HepG2 (cell line): ENCODE results near the gene PET100. TPM values are rescaled to one million over a fixed set of nuclear protein-coding genes. Genes with fewer than 3 reads are reported as not detected.

Experiments used
- AFF4 ChIP-seq: sonication (generic); formaldehyde crosslinking; IDR thresholded peaks from 2 replicates; pipeline ENCODE4 v1.4.0; 2020; ENCODE audit warnings: missing genetic modification reagents
- BRF2 ChIP-seq: sonication (generic); formaldehyde crosslinking; IDR thresholded peaks from 2 replicates; pipeline ENCODE4 v1.8.1; 2022; ENCODE audit warnings: mild to moderate bottlenecking, missing genetic modification reagents
- CENPBD1 ChIP-seq: sonication (generic); formaldehyde crosslinking; IDR thresholded peaks from 2 replicates; pipeline ENCODE4 v1.8.0; 2022; ENCODE audit warnings: missing genetic modification reagents, low read depth, mild to moderate bottlenecking, borderline replicate concordance
- HCFC1 ChIP-seq: fragments of 150-350 bp; IDR thresholded peaks from 2 replicates; pipeline ENCODE4 v1.6.1; 2014; ENCODE audit warnings: low read depth, low read length
- HDAC2 ChIP-seq: sonication (generic); formaldehyde crosslinking; IDR thresholded peaks from 2 replicates; pipeline ENCODE4 v1.4.0; 2020; ENCODE audit warnings: missing genetic modification reagents
- HMGA1 ChIP-seq: sonication (generic); formaldehyde crosslinking; conservative IDR thresholded peaks from 2 replicates; pipeline ENCODE4 v1.4.0; 2020; ENCODE audit warnings: missing genetic modification reagents
- HOXD1 ChIP-seq: sonication (generic); formaldehyde crosslinking; IDR thresholded peaks from 2 replicates; pipeline ENCODE4 v1.5.0; 2020; ENCODE audit warnings: missing genetic modification reagents
- JUND ChIP-seq: sonication (generic); formaldehyde crosslinking; IDR thresholded peaks from 2 replicates; pipeline ENCODE4 v1.8.0; 2022; ENCODE audit warnings: mild to moderate bottlenecking, missing genetic modification reagents
- MIER2 ChIP-seq: IDR thresholded peaks from 2 replicates; pipeline ENCODE4 v1.6.1; 2016; ENCODE audit warnings: missing biosample characterization, missing genetic modification reagents
- ONECUT2 ChIP-seq: sonication (generic); formaldehyde crosslinking; IDR thresholded peaks from 2 replicates; pipeline ENCODE4 v1.4.0; 2020; ENCODE audit warnings: missing genetic modification reagents
- POLR2AphosphoS5 ChIP-seq: IDR thresholded peaks from 2 replicates; pipeline ENCODE4 v1.6.1; 2012; ENCODE audit warnings: low read depth, low read length
- RBM39 ChIP-seq: fragments of 200-400 bp; formaldehyde crosslinking; IDR thresholded peaks from one replicate; pipeline ENCODE4 v1.6.1; 2018; ENCODE audit warnings: antibody characterized with exemption, mild to moderate bottlenecking, low read depth, low read length; ENCODE audit not compliant: poor library complexity, severe bottlenecking
- RNF2 ChIP-seq: fragments of 450-650 bp; conservative IDR thresholded peaks from 2 replicates; pipeline ENCODE4 v1.6.1; 2016; ENCODE audit warnings: low read depth
- YEATS4 ChIP-seq: sonication (generic); formaldehyde crosslinking; IDR thresholded peaks from 2 replicates; pipeline ENCODE4 v1.4.0; 2020; ENCODE audit warnings: missing genetic modification reagents, borderline replicate concordance
- ZBTB20 ChIP-seq: sonication (generic); formaldehyde crosslinking; IDR thresholded peaks from 2 replicates; pipeline ENCODE4 v1.8.1; 2023; ENCODE audit warnings: missing genetic modification reagents, low read depth, mild to moderate bottlenecking, borderline replicate concordance
- ZMYM4 ChIP-seq: sonication (generic); formaldehyde crosslinking; IDR thresholded peaks from 2 replicates; pipeline ENCODE4 v1.8.1; 2023; ENCODE audit warnings: mild to moderate bottlenecking, missing genetic modification reagents
- ZNF260 ChIP-seq: sonication (generic); formaldehyde crosslinking; IDR thresholded peaks from 2 replicates; pipeline ENCODE4 v1.4.0; 2020; ENCODE audit warnings: missing genetic modification reagents, low read depth, mild to moderate bottlenecking, borderline replicate concordance
- ZNF296 ChIP-seq: sonication (generic); formaldehyde crosslinking; conservative IDR thresholded peaks from 2 replicates; pipeline ENCODE4 v1.5.0; 2020; ENCODE audit warnings: mild to moderate bottlenecking, missing genetic modification reagents
- ZNF709 ChIP-seq: sonication (generic); formaldehyde crosslinking; IDR thresholded peaks from 2 replicates; pipeline ENCODE4 v1.5.0; 2020; ENCODE audit warnings: mild to moderate bottlenecking, missing genetic modification reagents
- ZNF749 ChIP-seq: sonication (generic); formaldehyde crosslinking; IDR thresholded peaks from 2 replicates; pipeline ENCODE4 v1.8.0; 2022; ENCODE audit warnings: mild to moderate bottlenecking, missing genetic modification reagents, moderate library complexity, borderline replicate concordance
- polyA plus RNA-seq, 8 experiments: library from polyadenylated mRNA; depleted of rRNA in 3 of 8; stranded (reverse) in 7 of 8; unstranded in 1 of 8; fragments of >200 nt; fragmentation: Illumina TruSeq in 4 of 8; extraction: Trizol in 4 of 8; gene quantifications; 2 replicates each; pipeline versions ENCODE4 v1.2.1 to v1.2.3, GENCODE V29; 2011 to 2016; ENCODE audit warnings: low read depth in 4 of 8, missing spikeins in 1 of 8, mixed read lengths in 1 of 8; ENCODE audit not compliant: insufficient read depth in 1 of 8
- total RNA-seq, 5 experiments: library from RNA; depleted of rRNA; stranded (reverse); fragments of >200 nt; fragmentation: Illumina TruSeq; extraction: Trizol; gene quantifications; 2 replicates each; pipeline ENCODE4 v1.2.3, GENCODE V29; 2016; ENCODE audit warnings: low read depth in 1 of 5

PET100 gene
- total and polyA plus RNA-seq, 2 of the 13 experiments (the other 11 are each of a cell fraction or from before 2014, with no cell fraction given), result 22.3 to 66.5 TPM

GRCh38 chr19:7629347-7630054 lies at the start of gene PET100, which contains the start of gene XAB2 (continued):
- no peak; the same call in 1 of the 2 replicates for TF ChIP-seq HDAC2 (CRISPR knock-in tag)
- TF ChIP-seq CENPBD1 (CRISPR knock-in tag), result no peak
- no peak for TF ChIP-seq BRF2
- no peak for TF ChIP-seq MIER2 (CRISPR knock-in tag)
- TF ChIP-seq ZBTB20 (CRISPR knock-in tag), result no peak
- peak; percentile 72 for TF ChIP-seq YEATS4 (CRISPR knock-in tag)
- TF ChIP-seq POLR2AphosphoS5, result peak; percentile 70
- TF ChIP-seq ONECUT2 (CRISPR knock-in tag), result peak; percentile 63
- TF ChIP-seq ZNF749 (CRISPR knock-in tag), result no peak
- no peak for TF ChIP-seq ZNF709 (CRISPR knock-in tag)
- no peak for TF ChIP-seq ZNF296 (CRISPR knock-in tag)
- TF ChIP-seq HCFC1, result peak; percentile 66
- no peak for TF ChIP-seq JUND
- TF ChIP-seq RNF2, result no peak
- TF ChIP-seq ZNF260, result no peak
- TF ChIP-seq HOXD1 (CRISPR knock-in tag), result no peak
- no peak for TF ChIP-seq HMGA1 (CRISPR knock-in tag)
- TF ChIP-seq AFF4 (CRISPR knock-in tag), result no peak
- peak; percentile 33; the same call in 1 of the 2 replicates for TF ChIP-seq ZMYM4 (CRISPR knock-in tag)
- TF ChIP-seq RBM39, result no peak
